Measurements from ENCODE around the gene ABCA3. TPM values are rescaled to one million over a fixed set of nuclear protein-coding genes. Genes with fewer than 3 reads are reported as not detected.
A peak's percentile ranks its signal among the peaks of the same experiment; 100 is the strongest.

The ABCA3 gene
- total and polyA plus RNA-seq, 3 experiments from 2014 or later, result 4.1 to 7.9 (median 7.0) TPM

- H3K4me1 ChIP-seq (ENCODE audit: insufficient read depth, low read length), result no peaks in the 10 kb centered on the region
- H3K4me3 ChIP-seq (ENCODE audit: low read length), result no peak overlapping the region
- H3K9me3 ChIP-seq (ENCODE audit: low read length), result no peaks in the 10 kb centered on the region
- Mint-ChIP-seq H3K27me3 (no peaks in the 10 kb centered on the region), H3K4me1 (peaks cover 0 to 1% (median 0%) of the 10 kb centered on the region in 3 donors), H3K36me3 (peaks cover 0 to 3% (median 0%) of the 10 kb centered on the region in 3 donors), H3K4me3 (no peak overlapping the region), H3K27ac (no peak overlapping the region), H3K9me3 (no peaks in the 10 kb centered on the region)
- no peaks in the 10 kb centered on the region for H3K36me3 ChIP-seq (ENCODE audit: insufficient read depth, low read length)
- H3K27ac ChIP-seq (ENCODE audit: low read depth, low read length), result no peak overlapping the region
- POLR2A ChIA-PET, result no interaction called here
- H3K27me3 ChIP-seq (ENCODE audit: insufficient read depth, low read length, poor library complexity, severe bottlenecking), result no peaks in the 10 kb centered on the region
- no peak for DNase-seq
- CTCF ChIA-PET, result no interaction called here
Observed at GRCh38 chr16:2278272-2278608, 62.3 kb downstream of the ABCA3 start.

GRCh38 chr16:2277466-2278271 is 62.9 kb downstream of the ABCA3 start:
- peaks cover 0 to 3% (median 0%) of the 10 kb centered on the region in 3 donors for H3K36me3 Mint-ChIP-seq
- peaks cover 0 to 1% (median 0%) of the 10 kb centered on the region in 3 donors for H3K4me1 Mint-ChIP-seq
- Histone ChIP-seq H3K4me1 (ENCODE audit: insufficient read depth, low read length) (no peaks in the 10 kb centered on the region), H3K27me3 (ENCODE audit: insufficient read depth, low read length, poor library complexity, severe bottlenecking) (no peaks in the 10 kb centered on the region), H3K4me3 (ENCODE audit: low read length) (no peak overlapping the region), H3K9me3 (ENCODE audit: low read length) (no peaks in the 10 kb centered on the region), H3K36me3 (ENCODE audit: insufficient read depth, low read length) (no peaks in the 10 kb centered on the region), H3K27ac (ENCODE audit: low read depth, low read length) (no peak overlapping the region)
- H3K27ac Mint-ChIP-seq, result no peak overlapping the region
- no peaks in the 10 kb centered on the region for H3K27me3 Mint-ChIP-seq
- CTCF ChIA-PET, result no interaction called here
- peak in 1 of 5 donors; percentile 43 for DNase-seq
- H3K9me3 Mint-ChIP-seq, result no peaks in the 10 kb centered on the region
- H3K4me3 Mint-ChIP-seq, result no peak overlapping the region
- POLR2A ChIA-PET, result no interaction called here

- H3K27me3 ChIP-seq (ENCODE audit: insufficient read depth, low read length, poor library complexity, severe bottlenecking), result no peaks in the 10 kb centered on the region
- no peaks in the 10 kb centered on the region for H3K9me3 ChIP-seq (ENCODE audit: low read length)
- Mint-ChIP-seq H3K27me3 (no peaks in the 10 kb centered on the region), H3K4me1 (peaks cover 0 to 1% (median 0%) of the 10 kb centered on the region in 3 donors), H3K4me3 (no peak overlapping the region), H3K36me3 (peaks cover 0 to 3% (median 0%) of the 10 kb centered on the region in 3 donors), H3K27ac (no peak overlapping the region), H3K9me3 (no peaks in the 10 kb centered on the region)
- H3K4me1 ChIP-seq (ENCODE audit: insufficient read depth, low read length), result no peaks in the 10 kb centered on the region
- H3K4me3 ChIP-seq (ENCODE audit: low read length), result no peak overlapping the region
- peak in 1 of 5 donors; percentile 3 for DNase-seq
- H3K27ac ChIP-seq (ENCODE audit: low read depth, low read length), result no peak overlapping the region
- POLR2A ChIA-PET, result no interaction called here
- CTCF ChIA-PET, result no interaction called here
- H3K36me3 ChIP-seq (ENCODE audit: insufficient read depth, low read length), result no peaks in the 10 kb centered on the region
Observed at GRCh38 chr16:2276368-2277195, 63.9 kb downstream of the ABCA3 start.

- Histone ChIP-seq H3K36me3 (ENCODE audit: insufficient read depth, low read length) (no peaks in the 10 kb centered on the region), H3K27ac (ENCODE audit: low read depth, low read length) (no peak overlapping the region), H3K9me3 (ENCODE audit: low read length) (no peaks in the 10 kb centered on the region), H3K27me3 (ENCODE audit: insufficient read depth, low read length, poor library complexity, severe bottlenecking) (no peaks in the 10 kb centered on the region), H3K4me3 (ENCODE audit: low read length) (no peak overlapping the region), H3K4me1 (ENCODE audit: insufficient read depth, low read length) (no peaks in the 10 kb centered on the region)
- POLR2A ChIA-PET, result no interaction called here
- H3K4me3 Mint-ChIP-seq, result no peak overlapping the region
- peaks cover 0 to 2% (median 1%) of the 10 kb centered on the region in 3 donors for H3K4me1 Mint-ChIP-seq
- H3K27me3 Mint-ChIP-seq, result no peaks in the 10 kb centered on the region
- peaks cover 0 to 3% (median 0%) of the 10 kb centered on the region in 3 donors for H3K36me3 Mint-ChIP-seq
- peak in 1 of 5 donors; percentile 20 for DNase-seq
- peak overlapping the region in 1 of 8 donors; percentile 32 for H3K27ac Mint-ChIP-seq
- H3K9me3 Mint-ChIP-seq, result no peaks in the 10 kb centered on the region
- CTCF ChIA-PET, result interaction anchor here (1.2 kb wide), 1 partner anchor 81 kb away, joined by 5 read pairs; no protein-coding TSS in a partner anchor
Observed at GRCh38 chr16:2275476-2276367, 64.8 kb downstream of the ABCA3 start.

- H3K4me1 ChIP-seq (ENCODE audit: insufficient read depth, low read length), result peaks cover 9% of the 10 kb centered on the region
- Mint-ChIP-seq H3K4me1 (peaks cover 7 to 13% (median 8%) of the 10 kb centered on the region in 3 donors), H3K4me3 (no peak overlapping the region), H3K27me3 (no peaks in the 10 kb centered on the region), H3K27ac (peak overlapping the region in 1 of 8 donors; percentile 62), H3K36me3 (peaks cover 0 to 2% (median 0%) of the 10 kb centered on the region in 3 donors), H3K9me3 (no peaks in the 10 kb centered on the region)
- no peaks in the 10 kb centered on the region for H3K9me3 ChIP-seq (ENCODE audit: low read length)
- no peak overlapping the region for H3K27ac ChIP-seq (ENCODE audit: low read depth, low read length)
- ChIA-PET CTCF (no interaction called here), POLR2A (no interaction called here)
- H3K4me3 ChIP-seq (ENCODE audit: low read length), result no peak overlapping the region
- peak in 1 of 5 donors; percentile 34 for DNase-seq
- H3K27me3 ChIP-seq (ENCODE audit: insufficient read depth, low read length, poor library complexity, severe bottlenecking), result no peaks in the 10 kb centered on the region
- H3K36me3 ChIP-seq (ENCODE audit: insufficient read depth, low read length), result no peaks in the 10 kb centered on the region
Observed at GRCh38 chr16:2273931-2274330, 66.6 kb downstream of the ABCA3 start.

GRCh38 chr16:2273484-2273883 is 67.0 kb downstream of the ABCA3 start:
- peak in 1 of 5 donors; percentile 15 for DNase-seq
- H3K27me3 Mint-ChIP-seq, result no peaks in the 10 kb centered on the region
- Histone ChIP-seq H3K4me3 (ENCODE audit: low read length) (no peak overlapping the region), H3K9me3 (ENCODE audit: low read length) (no peaks in the 10 kb centered on the region), H3K27ac (ENCODE audit: low read depth, low read length) (no peak overlapping the region), H3K4me1 (ENCODE audit: insufficient read depth, low read length) (peaks cover 10% of the 10 kb centered on the region), H3K27me3 (ENCODE audit: insufficient read depth, low read length, poor library complexity, severe bottlenecking) (no peaks in the 10 kb centered on the region), H3K36me3 (ENCODE audit: insufficient read depth, low read length) (no peaks in the 10 kb centered on the region)
- ChIA-PET CTCF (no interaction called here), POLR2A (no interaction called here)
- peaks cover 7 to 14% (median 8%) of the 10 kb centered on the region in 3 donors for H3K4me1 Mint-ChIP-seq
- no peaks in the 10 kb centered on the region for H3K9me3 Mint-ChIP-seq
- no peak overlapping the region for H3K4me3 Mint-ChIP-seq
- H3K27ac Mint-ChIP-seq, result no peak overlapping the region
- peaks cover 0 to 4% (median 0%) of the 10 kb centered on the region in 3 donors for H3K36me3 Mint-ChIP-seq

DNA sequence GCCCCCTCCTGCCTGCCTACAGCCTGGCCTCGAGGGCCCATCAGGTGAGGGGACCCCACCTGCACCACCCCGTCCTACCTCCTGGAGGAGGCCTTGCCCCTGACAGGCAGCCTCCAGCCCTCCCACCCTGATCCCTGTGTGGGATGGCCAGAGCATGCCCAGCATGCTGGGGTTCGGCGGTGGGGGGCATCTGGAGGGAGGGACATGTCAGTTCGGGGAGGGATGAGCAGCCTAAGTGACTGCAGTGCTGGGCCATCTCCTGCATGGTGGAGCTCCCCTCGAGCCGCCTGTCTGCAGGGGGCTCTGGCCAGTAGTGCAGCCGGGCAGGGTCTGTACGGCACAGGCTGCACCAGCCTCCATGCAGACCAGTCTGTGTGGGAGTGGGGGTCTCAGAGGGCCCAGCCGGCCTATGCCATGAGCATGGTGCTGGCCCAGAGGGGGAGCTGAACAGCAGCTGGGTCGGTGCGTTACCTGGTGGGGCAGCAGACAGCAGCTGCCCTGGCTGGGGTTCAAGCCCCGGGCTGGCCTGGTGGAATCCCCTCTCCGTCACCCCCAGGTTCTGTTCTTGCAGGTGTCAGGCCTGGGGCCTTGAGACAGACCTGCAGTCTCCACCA is 68.6 kb downstream of the ABCA3 start:
- Histone ChIP-seq H3K36me3 (ENCODE audit: insufficient read depth, low read length) (no peaks in the 10 kb centered on the region), H3K27ac (ENCODE audit: low read depth, low read length) (no peak overlapping the region), H3K4me1 (ENCODE audit: insufficient read depth, low read length) (peaks cover 10% of the 10 kb centered on the region), H3K4me3 (ENCODE audit: low read length) (no peak overlapping the region), H3K9me3 (ENCODE audit: low read length) (no peaks in the 10 kb centered on the region), H3K27me3 (ENCODE audit: insufficient read depth, low read length, poor library complexity, severe bottlenecking) (no peaks in the 10 kb centered on the region)
- Mint-ChIP-seq H3K27ac (peak overlapping the region in 2 of 8 donors; percentile 29 to 64), H3K36me3 (peaks cover 0 to 10% (median 0%) of the 10 kb centered on the region in 3 donors), H3K9me3 (no peaks in the 10 kb centered on the region), H3K4me3 (no peak overlapping the region), H3K4me1 (peaks cover 9 to 19% (median 10%) of the 10 kb centered on the region in 3 donors), H3K27me3 (no peaks in the 10 kb centered on the region)
- POLR2A ChIA-PET, result no interaction called here
- peak in 1 of 5 donors; percentile 14 for DNase-seq
- CTCF ChIA-PET, result no interaction called here
